ENCODE data around the gene TANC1. TPM values are rescaled to one million over a fixed set of nuclear protein-coding genes. Genes with fewer than 3 reads are reported as not detected.

The TANC1 gene
- total RNA-seq, 1 donor from 2014 or later, result 62.7 TPM

DNA sequence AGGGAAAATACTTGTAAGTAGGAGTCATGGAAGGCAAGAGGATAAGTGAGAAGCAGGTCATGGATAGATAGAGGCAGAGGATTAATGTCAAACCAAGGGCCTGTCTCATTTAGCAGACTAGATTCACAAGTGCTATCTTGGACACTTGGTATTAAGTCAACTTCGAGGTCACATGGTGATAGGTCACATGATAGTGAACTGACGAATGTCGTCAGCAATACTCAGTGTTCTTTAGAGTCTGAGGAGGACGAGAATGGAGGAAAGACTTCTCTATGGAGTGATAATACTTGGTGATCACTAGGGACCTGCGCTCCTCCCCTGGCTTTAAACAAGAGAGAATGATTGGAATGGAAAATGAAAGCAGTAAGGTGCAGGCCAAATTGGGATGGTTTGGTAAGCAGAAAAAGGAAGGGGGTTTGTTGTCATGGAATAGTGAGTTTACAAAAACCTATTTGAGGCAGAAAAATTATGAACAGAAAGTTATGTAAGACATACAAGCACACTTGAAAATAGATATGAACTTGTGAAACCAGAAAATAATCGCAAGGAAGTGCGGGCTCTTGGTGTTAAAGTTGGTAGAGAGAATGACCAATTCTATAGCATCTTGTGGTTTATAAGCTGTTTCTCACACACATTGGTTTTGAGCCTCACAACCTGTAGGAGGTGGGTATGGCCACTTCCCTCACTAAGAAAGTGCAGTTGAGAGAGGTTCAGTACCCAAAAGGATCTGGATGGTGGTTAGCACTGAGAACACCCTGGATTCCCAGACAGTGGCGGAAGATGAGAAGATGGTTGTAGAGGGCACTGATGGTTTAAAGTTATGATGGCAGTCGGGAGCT, 176.6 kb downstream of the TANC1 start:
- intact Hi-C loops (cut with micrococcal nuclease), result no loop called here
- DNase-seq (no peak), ATAC-seq (no peak)

DNA sequence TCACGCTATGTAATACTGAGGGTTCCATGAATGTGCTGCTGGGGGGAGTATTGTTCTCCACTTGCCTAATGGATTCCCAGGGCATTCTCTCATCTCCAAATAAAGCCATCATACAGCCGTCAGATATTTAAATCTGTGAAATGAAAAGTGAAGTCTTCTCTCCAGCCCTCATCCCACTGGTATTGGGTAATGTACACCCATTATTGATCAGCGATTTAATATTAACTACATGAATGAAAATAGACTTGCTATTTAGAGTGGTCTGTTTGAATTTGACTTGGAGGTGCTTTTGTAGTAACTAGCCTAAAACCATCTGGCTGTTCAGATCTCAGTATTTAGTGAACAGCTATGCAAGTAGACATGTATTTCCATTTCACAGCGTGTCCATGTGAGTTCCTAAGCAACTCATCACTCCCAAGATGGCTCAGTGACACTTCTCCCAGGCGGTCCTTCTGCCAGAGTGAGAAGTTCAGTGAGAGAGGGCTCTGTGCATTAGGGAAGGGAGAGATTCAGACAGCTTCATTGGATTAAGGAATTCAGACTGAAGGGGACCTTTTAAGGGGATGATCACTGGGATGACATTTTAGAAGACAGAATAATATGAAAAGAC, 177.4 kb downstream of the TANC1 start:
- ATAC-seq (no peak), DNase-seq (no peak)
- intact Hi-C loops (cut with micrococcal nuclease), result no loop called here

DNA sequence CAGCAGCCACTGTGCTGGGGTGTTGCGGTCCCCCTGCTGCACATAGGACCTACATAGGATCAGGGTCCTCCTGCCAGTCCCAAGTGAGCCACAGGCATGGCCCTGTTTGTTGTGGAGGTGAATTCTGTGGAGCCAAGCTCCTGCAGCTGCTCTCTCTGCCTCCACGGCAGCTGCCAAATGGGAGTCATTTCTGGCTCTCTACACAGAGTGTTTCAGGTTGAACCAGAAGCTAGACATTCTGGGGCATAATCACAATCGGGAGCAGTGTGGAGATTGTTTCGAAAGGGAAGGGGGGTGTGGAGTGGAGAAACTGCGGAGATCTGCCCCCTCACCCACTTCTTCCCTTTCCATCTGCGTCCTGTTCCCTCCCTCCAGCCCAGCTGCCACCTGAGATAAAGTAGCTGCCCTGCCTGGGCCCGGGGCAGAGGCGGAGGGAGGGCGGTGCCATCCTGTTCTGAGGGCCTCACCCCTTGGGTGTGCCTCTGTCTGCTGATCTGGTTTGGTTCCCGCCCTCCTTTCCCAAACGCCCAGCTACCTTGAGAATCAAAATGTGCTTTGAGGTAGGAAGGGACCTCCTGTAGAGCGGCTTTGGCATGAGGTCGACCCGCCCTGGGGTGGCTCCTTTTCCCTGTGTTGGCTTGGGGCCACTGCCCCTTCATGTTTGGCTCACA, 178.7 kb downstream of the TANC1 start:
- ATAC-seq (peak; percentile 92), DNase-seq (peak; percentile 73)
- intact Hi-C loops (cut with micrococcal nuclease), result no loop called here

DNA sequence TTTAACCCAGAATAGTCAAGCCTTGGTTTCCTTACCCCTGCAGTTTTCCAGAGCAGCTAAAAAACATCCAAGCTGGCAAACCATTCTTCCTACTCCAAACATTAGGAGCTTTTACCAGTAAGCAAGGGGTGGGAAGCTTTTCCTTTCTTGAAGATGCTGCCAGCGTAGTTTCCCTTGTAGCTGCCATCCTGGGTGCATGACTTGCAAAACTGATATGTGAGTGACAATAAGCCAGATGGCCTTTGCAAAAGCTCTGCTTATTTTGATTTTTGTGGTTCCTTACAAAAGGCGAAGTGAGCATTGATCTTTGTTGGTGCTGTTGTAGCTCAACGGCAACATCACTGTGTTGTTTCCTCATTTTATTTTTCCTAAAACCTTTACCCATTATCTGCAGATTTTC, 179.2 kb downstream of the TANC1 start:
- intact Hi-C loops (cut with micrococcal nuclease), result no loop called here
- DNase-seq (no peak), ATAC-seq (peak; percentile 3)

DNA sequence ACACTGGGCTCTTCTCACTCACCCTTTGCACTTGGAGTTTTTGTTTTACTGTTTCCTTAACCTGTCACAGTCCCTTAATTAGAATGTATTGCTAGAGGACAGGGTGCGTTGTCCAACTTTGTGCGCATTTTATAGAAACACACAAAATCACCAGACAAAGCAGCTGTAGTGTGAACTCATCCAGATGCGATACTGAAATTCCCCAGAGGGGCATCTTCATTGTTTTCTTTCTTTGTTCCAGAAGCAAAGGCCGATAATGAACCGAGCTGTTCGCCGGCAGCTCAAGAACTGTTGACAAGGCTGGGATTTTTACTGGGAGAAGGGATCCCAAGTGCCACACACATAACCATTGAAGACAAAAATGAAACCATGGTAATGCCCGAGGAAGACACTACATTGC, 180.5 kb downstream of the TANC1 start:
- intact Hi-C loops (cut with micrococcal nuclease), result no loop called here
- ATAC-seq, result no peak

DNA sequence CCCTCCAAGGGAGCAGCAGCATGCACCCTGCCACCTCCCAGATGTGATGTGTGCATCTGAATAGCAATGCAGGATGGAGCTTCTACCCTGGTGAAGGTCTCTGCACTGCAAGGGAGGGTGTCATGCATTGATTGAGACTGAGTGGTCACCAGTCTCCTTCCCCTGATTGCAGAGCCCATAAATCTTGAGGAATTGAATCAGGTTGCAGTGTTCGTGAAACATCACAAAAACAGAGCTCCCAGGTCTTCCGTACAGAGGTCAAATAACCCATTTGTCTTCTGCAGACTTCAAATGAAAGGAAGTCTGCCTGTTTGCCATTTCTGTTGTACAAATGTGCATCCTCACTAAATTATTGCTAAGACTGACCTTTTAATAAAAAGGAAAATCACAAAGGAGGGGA, 181.3 kb downstream of the TANC1 start:
- DNase-seq, result no peak
- no peak for ATAC-seq
- intact Hi-C loops (cut with micrococcal nuclease), result no loop called here

More for the DNA sequence above, 180.5 kb downstream of the TANC1 start:
- no peak for DNase-seq

DNA sequence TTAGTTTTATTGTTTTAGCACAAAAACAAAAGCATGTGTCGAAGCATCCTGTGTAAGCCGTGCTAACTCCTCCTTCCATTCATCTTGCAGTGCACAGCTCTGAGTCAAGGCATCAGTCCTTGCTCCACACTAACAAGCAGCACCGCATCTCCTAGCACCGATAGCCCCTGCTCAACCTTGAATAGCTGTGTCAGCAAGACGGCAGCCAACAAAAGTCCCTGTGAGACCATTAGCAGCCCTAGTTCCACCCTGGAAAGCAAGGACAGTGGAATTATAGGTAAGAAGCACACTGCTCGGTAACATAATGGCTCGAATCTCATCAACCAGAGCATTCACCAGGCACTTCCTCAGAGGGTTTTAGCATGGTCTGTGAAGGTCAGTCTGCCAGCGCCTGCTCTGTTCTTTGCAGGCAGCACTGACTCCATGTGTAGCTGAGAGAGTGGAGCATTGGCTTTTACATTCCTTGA, 181.9 kb downstream of the TANC1 start:
- ATAC-seq (no peak), DNase-seq (no peak)
- intact Hi-C loops (cut with micrococcal nuclease), result no loop called here

DNA sequence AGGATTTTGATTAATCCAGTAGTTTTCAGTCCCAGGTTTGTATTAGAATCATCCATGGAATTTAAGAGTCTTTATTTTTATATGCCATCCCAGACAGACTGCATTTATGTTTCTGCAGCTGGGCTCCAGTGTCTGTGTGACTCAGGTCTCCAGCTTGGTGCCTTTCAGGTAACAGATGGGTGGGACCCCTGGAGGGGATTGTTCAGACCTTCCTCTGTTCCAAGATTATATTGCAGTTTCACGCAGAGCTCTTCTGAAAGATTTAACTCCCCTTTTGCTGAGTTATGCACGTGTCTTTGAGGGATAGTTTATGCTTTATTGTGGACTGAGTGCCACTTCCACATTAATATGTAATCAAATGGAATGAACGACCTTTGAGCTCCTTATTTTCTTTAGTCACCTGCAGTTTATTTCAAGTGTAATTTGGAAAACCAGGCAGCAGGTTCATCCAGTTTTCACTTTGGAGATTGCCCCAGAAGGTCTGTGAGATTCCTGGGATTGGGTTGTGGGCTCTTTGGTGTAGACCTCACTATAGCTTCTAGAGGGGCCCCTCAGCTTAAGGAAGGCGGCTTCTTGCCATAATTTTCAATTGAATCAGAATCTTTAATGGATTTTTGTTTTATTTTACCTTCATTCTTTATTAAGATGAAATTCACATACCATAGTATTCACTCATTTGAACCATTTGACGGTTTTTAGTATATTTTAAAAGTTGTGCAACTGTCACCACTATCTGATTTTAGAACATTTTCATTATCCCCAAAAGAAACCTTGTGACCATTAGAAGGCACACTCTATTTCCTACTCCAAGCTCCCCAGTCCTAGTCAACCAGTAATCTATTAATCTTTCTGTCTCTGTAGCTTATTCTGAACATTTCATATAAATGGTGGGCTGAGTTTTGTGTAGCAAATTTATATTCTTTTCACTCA, 183.0 kb downstream of the TANC1 start:
- DNase-seq (no peak), ATAC-seq (no peak)
- intact Hi-C loops (cut with micrococcal nuclease), result no loop called here

DNA sequence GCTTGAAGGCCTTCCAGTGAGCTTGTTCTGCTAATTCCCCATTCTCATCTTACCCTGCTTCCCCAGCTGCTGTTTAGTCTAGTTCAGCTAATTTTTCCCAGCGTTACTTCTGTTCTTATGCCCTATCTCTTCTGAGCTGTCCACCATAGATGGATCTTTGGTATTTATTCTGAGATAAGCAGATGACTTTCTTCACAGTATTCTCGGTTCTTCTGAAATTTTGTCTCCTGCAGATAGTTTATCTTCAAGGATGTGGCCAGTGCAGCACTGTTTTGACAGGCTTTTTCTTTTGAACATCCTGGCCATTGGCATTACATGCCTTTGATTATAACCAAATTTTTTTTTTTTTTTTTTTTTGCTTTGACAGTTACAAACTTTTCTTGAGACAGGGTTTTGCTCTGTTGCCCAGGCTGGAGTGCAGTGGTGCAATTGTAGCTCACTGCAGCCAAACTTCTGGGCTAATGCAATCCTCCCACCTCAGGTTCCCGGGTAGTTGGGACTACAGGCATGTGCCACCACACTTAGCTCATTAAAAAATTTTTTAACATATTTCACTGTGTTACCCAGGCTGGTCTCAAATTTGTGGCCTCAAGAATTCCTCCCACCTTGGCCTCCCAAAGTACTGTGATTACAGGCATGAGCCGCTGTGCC, 183.8 kb downstream of the TANC1 start:
- no peak for ATAC-seq
- DNase-seq, result no peak
- intact Hi-C loops (cut with micrococcal nuclease), result no loop called here

DNA sequence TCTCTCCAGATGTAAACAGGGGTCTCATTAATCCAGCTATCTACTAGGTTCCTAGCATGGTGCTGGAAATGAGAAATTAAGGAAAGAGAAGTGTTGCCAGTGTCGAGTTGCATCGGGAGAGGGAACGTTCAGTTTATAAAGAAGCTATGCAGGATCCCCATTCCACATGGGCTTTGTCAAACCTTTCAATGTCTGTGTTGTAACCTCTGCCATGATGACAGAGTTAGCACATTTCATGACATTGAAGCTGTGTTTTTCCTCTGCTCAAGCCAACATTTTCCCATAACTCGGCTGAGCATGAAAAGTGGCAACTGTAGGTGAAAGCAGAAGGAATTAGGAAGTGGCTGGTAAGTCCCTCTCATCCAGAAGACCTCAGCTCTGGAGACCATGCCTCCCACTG, 184.6 kb downstream of the TANC1 start:
- peak; percentile 4 for ATAC-seq
- DNase-seq, result no peak
- intact Hi-C loops (cut with micrococcal nuclease), result no loop called here

DNA sequence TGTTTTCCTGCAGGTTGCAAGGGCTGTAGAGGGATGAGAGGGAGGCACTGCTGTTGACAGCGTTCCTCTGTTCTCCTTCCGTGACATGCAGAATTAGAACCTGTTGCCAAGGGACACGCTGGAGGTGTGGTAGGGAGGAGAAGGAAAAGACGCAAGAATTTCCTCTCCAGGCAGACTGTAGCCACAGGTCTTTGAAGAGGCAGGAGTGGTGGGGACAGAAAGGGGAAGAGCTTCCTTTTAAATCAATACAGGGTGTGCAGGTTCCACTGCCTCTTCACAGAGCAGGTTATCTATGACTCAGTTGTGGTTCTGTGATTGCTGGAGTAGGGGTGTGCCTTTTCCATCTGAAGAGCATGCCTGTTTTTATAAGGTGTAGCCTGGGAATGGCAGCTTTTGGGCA, 185.0 kb downstream of the TANC1 start:
- intact Hi-C loops (cut with micrococcal nuclease), result no loop called here
- DNase-seq (no peak), ATAC-seq (peak; percentile 14)

DNA sequence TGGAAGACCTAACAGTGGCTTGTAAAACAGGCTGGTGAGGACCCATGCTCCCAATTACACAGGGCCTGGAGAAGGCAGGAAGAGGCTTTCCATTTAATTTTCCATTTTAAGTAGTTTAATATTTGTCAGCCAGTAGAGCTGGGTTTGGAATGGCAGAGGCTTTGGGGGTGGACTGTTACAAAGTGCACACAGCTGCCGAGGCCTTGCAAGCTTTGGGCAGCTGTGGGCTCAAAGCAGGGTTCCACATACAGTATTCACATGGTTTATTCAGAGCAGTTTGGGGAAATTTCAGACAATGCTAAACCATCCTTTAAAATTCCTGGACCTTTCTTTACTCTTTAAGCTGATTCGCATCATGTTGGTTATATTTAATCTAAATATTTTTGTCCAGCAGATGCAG, 185.5 kb downstream of the TANC1 start:
- no peak for DNase-seq
- intact Hi-C loops (cut with micrococcal nuclease), result no loop called here
- ATAC-seq, result no peak

DNA sequence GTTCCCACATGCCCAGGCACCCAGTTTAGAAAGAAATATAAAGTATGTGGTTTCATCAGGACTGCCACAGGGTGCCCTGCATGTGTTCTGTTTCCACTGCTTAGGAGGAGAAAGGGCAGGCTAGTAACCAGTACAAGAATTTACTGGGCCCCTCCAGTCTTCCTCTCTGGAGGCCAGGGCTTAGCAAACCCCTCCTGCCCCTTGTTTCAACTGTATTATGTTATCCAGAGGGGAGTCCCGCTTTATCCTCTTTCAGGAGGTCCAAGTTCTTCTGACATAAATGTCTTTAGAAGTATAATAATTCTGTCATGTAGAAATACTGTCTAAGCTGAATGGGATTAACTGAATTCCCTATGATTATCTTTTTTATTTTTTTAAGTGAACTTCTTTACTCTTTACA, 185.9 kb downstream of the TANC1 start:
- ATAC-seq (no peak), DNase-seq (no peak)
- intact Hi-C loops (cut with micrococcal nuclease), result no loop called here

DNA sequence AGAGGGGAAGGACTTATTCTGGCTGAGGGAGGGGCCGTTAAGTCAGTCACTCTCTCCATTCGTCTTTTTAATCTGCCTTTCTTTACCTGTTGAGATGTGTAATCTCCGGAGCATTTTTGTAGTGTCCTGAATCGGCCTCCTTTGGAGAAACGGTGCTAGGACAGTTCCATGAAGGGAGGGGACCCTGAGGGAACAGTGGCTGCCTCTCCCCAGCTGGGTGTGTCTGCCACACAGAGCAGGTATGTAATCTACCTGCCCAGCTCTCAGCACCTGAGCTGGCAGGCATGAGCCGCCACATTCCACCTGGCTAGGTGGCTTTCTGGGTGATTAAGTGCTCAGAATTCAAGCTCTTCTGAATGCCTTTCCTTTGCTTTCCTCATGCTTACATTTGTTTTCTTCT, 186.9 kb downstream of the TANC1 start:
- intact Hi-C loops (cut with micrococcal nuclease), result no loop called here
- DNase-seq, result no peak
- ATAC-seq, result no peak

DNA sequence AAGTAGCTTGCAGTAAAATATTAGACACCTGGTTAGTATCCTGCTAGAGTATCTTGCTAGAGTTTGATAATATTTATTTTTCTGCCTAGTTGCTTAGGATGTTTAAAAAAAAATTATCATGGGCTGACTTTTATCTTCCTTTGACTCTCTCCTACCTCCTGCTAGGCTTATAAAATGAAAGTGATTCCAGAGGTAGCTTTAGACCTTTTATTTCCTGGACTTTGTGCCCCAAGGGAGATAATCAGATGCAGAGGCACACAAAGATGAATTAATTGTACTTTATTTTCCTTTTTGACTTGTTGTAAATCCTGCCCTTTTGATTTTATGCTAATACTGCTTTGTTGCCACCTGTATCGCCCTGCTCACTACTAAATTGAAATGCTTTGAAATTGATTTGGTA, 187.4 kb downstream of the TANC1 start:
- no peak for DNase-seq
- intact Hi-C loops (cut with micrococcal nuclease), result no loop called here

DNA sequence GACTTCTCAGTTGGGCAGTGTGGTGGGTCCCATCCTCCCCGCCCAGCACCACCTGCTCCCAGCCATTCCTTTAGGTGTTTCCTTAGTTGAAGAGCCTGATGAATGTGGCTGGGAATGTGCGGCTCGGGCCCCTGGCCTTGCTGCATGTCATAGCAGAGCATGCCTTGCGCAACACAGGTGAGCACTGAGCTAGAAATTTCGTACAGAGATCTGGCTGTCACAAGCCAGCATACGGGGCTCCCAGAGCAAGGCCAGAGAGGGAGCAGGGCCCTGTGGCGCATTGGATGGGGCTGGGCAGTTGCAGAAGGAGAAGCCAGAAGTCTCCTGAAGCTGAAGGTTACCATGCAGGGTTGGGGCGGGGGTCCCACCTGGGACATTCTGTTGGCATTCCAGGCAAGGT, 188.4 kb downstream of the TANC1 start:
- ATAC-seq, result no peak
- DNase-seq, result no peak
- intact Hi-C loops (cut with micrococcal nuclease), result no loop called here

More for the DNA sequence above, 187.4 kb downstream of the TANC1 start:
- no peak for ATAC-seq

DNA sequence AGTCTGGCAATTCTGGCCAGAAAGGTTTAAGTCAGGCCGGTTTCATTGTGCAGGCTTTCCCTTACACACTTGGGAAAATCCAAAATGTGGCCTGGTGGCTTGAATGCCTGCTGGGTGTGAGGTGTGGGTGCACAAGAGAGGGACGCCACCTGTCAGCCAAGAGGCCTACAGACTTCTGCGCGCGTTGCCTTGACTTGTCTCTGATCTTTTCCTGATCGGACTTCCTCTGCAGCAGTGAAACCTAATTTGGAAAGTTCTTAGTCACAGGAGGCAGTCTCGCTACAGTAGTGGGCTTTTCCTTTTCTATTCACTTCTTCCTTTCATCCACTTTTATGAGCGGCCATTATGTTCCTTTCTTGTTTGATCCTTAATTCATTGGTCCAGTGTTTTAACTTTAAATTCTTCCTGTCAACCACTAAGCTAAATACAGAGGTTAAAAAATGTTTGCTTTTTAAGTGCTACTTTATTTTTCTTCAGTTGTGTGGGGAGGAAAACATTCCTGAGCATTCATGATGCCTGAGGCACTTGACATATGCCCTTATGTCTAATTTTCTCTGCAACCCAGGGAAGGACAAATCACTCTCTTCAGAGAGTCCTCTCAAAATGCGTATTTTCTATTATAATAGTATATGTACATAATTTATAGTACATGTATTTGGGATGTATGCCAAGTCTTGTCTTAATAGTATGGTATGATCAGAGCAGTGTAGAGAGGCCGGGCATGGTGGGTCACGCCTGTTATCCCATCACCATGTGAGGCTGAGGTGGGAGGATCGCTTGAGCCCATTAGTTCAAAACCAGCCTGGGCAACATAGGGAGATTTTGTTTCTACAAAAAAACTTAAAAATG, 189.1 kb downstream of the TANC1 start:
- intact Hi-C loops (cut with micrococcal nuclease), result no loop called here
- ATAC-seq (no peak), DNase-seq (no peak)

DNA sequence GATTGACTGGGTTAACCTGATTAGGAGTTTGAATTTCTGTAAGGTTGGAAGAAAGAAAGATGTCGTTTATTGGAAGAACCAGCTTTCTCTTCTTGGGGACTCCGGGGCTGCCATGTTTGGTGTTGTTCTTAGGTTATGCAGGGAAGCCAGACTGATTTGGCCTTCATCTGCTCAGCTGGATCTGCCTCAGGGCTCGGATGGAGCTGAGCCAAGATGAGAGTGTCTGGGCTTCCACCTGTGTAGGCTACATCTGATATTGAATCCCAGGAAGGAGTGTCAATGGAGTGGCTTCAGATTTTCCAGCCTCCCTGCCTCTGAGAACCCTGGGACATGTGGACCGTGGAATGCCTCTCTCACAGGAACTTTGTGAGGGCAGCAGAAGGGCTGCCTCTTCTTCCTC, 192.0 kb downstream of the TANC1 start:
- no peak for ATAC-seq
- DNase-seq, result no peak
- intact Hi-C loops (cut with micrococcal nuclease), result no loop called here

Measured in left ventricle myocardium superior (tissue), 1 donor.